ENCODE results near the gene PAPOLB. TPM values are rescaled to one million over a fixed set of nuclear protein-coding genes. Genes with fewer than 3 reads are reported as not detected.

PAPOLB gene
- total and polyA plus RNA-seq, 2 donors (not counting 3 experiments of a cell fraction or from before 2014, with no cell fraction given): 0.07 TPM; not detected in 1

DNA sequence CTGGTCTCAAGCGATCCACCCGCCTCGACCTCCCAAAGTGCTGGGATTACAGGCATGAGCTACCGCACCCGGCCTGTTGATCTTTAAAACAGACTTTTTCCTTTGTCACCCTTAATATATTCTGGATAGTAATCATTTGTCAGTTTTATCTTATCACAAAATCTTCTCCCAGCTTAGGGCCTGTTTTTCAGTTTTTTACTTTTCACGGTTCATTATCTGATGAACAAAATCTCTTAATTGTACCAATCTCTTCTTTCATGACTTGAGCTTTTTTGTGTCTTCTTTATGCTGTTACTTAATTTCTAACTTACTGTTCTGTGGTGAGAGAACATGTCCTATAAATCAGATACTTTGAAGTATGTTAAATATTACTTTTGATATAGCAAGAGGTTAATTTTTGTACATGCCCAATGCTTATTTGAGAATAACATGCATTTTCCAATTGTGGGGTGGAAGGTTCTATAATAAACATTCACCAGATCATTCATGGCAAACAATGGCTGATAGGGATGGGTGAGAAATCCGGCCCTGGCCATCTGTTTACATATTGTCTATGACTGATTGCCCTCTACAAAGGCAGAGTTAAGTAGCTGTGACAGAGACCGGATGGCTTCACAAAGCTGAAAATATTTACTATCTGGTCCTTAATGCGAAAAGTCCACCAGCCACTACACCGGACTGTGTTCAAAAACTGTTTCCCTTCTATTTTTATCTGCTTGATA is 5.3 kb downstream of the PAPOLB start:
- dilution Hi-C loops (cut with MboI; ENCODE audit: extremely low pct_ligation_motif_present, low sequenced_read_pairs): no loop called here

DNA sequence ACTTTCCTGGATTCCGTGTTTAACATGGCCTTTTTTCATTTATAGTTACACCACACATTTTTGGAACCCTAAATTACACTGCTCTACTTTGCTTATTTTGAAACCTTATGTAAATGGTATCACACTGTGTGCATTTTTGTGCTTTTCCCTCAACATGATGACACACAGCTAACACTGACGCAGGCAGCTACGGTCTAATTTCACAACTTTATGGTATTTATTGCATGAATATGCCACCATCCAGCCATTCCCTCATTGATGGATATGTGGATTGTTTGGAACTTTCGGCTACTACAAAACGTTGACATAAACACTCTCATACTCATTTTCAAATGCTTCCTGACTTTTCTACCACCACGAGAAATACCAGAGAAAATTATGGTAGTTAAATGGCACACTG is 6.9 kb downstream of the PAPOLB start:
- no peak overlapping the region for H3K9ac ChIP-seq (replicated peaks; ENCODE audit: extremely low read depth, insufficient read depth, low read length)
- POLR2A ChIA-PET: no interaction called here
- H4K20me1 ChIP-seq (replicated peaks; ENCODE audit: control insufficient read depth, extremely low read depth, insufficient read depth, low read length): no peaks in the 10 kb centered on the region
- FAIRE-seq: no peak
- H3K79me2 ChIP-seq (ENCODE audit: control insufficient read depth, insufficient read depth, low read length): no peaks in the 10 kb centered on the region
- no peaks in the 10 kb centered on the region for H3K36me3 ChIP-seq (ENCODE audit: control insufficient read depth in 2 of 2, extremely low read depth in 1 of 2, insufficient read depth in 2 of 2, low read length in 2 of 2)
- no peak for TF ChIP-seq POLR2AphosphoS5 (IDR thresholded peaks at IDR 0.05; ENCODE audit: insufficient read depth, low read depth, low read length)
- TF ChIP-seq, protein P1, sequence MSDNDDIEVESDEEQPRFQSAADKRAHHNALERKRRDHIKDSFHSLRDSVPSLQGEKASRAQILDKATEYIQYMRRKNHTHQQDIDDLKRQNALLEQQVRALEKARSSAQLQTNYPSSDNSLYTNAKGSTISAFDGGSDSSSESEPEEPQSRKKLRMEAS (IDR thresholded peaks at IDR 0.05; ENCODE audit: insufficient read depth, insufficient read length): no peak
- dilution Hi-C loops (cut with MboI; ENCODE audit: extremely low pct_ligation_motif_present, low sequenced_read_pairs): no loop called here
- no peaks in the 10 kb centered on the region for H3K9me3 ChIP-seq (replicated peaks; ENCODE audit: control insufficient read depth, insufficient read depth, low read length)
- CTCF ChIA-PET: no interaction called here
- H3K4me1 ChIP-seq (ENCODE audit: control insufficient read depth, extremely low read depth, insufficient read depth, low read length): peaks cover 2% of the 10 kb centered on the region
- no peak overlapping the region for H3K4me3 ChIP-seq (replicated peaks in 1 of 3; ENCODE audit: insufficient read depth in 1 of 3, low read depth in 1 of 3, low read length in 3 of 3)
- no peak overlapping the region for H3K4me2 ChIP-seq (ENCODE audit: insufficient read depth, low read length)
- no peaks in the 10 kb centered on the region for H3K9me1 ChIP-seq (replicated peaks; ENCODE audit: control insufficient read depth, extremely low read depth, insufficient read depth, low read length)
- DNase-seq (ENCODE audit: low read depth, low spot score): no peak
- H3K27ac ChIP-seq (ENCODE audit: insufficient read depth, low read depth, low read length): no peak overlapping the region
- H2AFZ ChIP-seq (ENCODE audit: low read depth, low read length): no peak overlapping the region
- BruUV-seq (replicated peaks): no TSS peak
- intact Hi-C loops (cut with micrococcal nuclease): no loop called here
- H3K27me3 ChIP-seq (ENCODE audit: control insufficient read depth in 2 of 2, insufficient read depth in 2 of 2, low read length in 2 of 2): peaks cover 7 to 8% of the 10 kb centered on the region in 2 experiments

More for the DNA sequence above, 5.3 kb downstream of the PAPOLB start:
- Histone ChIP-seq H3K27me3 (ENCODE audit: control insufficient read depth in 2 of 2, insufficient read depth in 2 of 2, low read length in 2 of 2) (peaks cover 13 to 21% of the 10 kb centered on the region in 2 experiments), H3K9ac (replicated peaks; ENCODE audit: extremely low read depth, insufficient read depth, low read length) (no peak overlapping the region), H3K9me3 (replicated peaks; ENCODE audit: control insufficient read depth, insufficient read depth, low read length) (no peaks in the 10 kb centered on the region), H3K4me2 (ENCODE audit: insufficient read depth, low read length) (no peak overlapping the region), H3K4me3 (replicated peaks in 1 of 3; ENCODE audit: insufficient read depth in 1 of 3, low read depth in 1 of 3, low read length in 3 of 3) (no peak overlapping the region), H3K4me1 (ENCODE audit: control insufficient read depth, extremely low read depth, insufficient read depth, low read length) (peaks cover 2% of the 10 kb centered on the region), H3K9me1 (replicated peaks; ENCODE audit: control insufficient read depth, extremely low read depth, insufficient read depth, low read length) (no peaks in the 10 kb centered on the region), H3K36me3 (ENCODE audit: control insufficient read depth in 2 of 2, extremely low read depth in 1 of 2, insufficient read depth in 2 of 2, low read length in 2 of 2) (no peaks in the 10 kb centered on the region), H4K20me1 (replicated peaks; ENCODE audit: control insufficient read depth, extremely low read depth, insufficient read depth, low read length) (no peaks in the 10 kb centered on the region), H3K27ac (ENCODE audit: insufficient read depth, low read depth, low read length) (no peak overlapping the region), H2AFZ (ENCODE audit: low read depth, low read length) (no peak overlapping the region), H3K79me2 (ENCODE audit: control insufficient read depth, insufficient read depth, low read length) (no peaks in the 10 kb centered on the region)
- no peak for TF ChIP-seq JUN (IDR thresholded peaks at IDR 0.05; ENCODE audit: borderline replicate concordance, insufficient read depth, insufficient read length, low read depth)
- TF ChIP-seq MYC (IDR thresholded peaks at IDR 0.05; ENCODE audit: low read depth, low read length): no peak
- intact Hi-C loops (cut with micrococcal nuclease): no loop called here
- FAIRE-seq (no peak), DNase-seq (ENCODE audit: low read depth, low spot score) (no peak)
- BruUV-seq (replicated peaks): no TSS peak
- CTCF ChIA-PET: interaction anchor here (0.6 to 1.4 kb wide), 3 partner anchors 26 to 53 kb away, joined by 3 to 4 read pairs (median 3); partner anchors contain the start of gene RADIL
- POLR2A ChIA-PET: no interaction called here
